ENCODE results near the gene LMAN1. TPM values are rescaled to one million over a fixed set of nuclear protein-coding genes. Genes with fewer than 3 reads are reported as not detected.

LMAN1 gene
- total and polyA plus RNA-seq, 2 of the 4 experiments (the other 2 are of a cell fraction): 83.1 to 213 TPM

DNA sequence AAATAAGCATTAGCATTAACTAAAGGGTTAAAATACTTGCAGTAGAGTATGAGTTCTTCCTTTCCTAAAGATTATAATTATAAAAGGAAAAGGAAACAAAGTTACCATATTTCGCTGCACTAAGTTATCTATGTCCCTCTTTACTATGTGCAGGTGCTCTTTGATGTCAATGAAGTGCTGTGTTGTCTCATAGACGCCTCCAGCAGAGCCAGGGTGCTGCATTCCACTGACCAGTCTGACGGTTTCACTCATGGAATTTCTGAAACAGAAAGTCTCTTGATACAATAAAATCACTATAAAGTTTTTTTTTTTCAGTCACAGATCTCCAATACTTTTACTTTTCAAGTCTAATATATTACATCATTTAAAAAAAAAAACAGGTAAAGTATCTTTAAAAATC is 26.1 kb downstream of the LMAN1 start:
- no peak overlapping the region for H2BK20ac ChIP-seq (ENCODE audit: low read depth, low read length)
- CTCF ChIA-PET: no interaction called here
- H3K27me3 ChIP-seq (ENCODE audit: control insufficient read depth, insufficient read depth, low read length): no peaks in the 10 kb centered on the region
- no peak overlapping the region for H3K14ac ChIP-seq (replicated peaks; ENCODE audit: low read depth, low read length)
- H3K36me3 ChIP-seq (ENCODE audit: control insufficient read depth, insufficient read depth, low read length): peaks cover 35% of the 10 kb centered on the region
- dilution Hi-C loops (cut with HindIII; ENCODE audit: low sequenced_read_pairs, unreplicated experiment) (no loop called here), in situ Hi-C loops (cut with MboI; ENCODE audit: low sequenced_read_pairs) (no loop called here), intact Hi-C loops (cut with micrococcal nuclease) (loop anchor here (2.0 kb wide), 1 partner anchor 16 kb away; no protein-coding TSS in a partner anchor)
- no peak overlapping the region for H4K91ac ChIP-seq (ENCODE audit: insufficient read depth, low read depth, low read length)
- no peak overlapping the region for H2AK9ac ChIP-seq (replicated peaks; ENCODE audit: low read depth, low read length, poor library complexity)
- no peaks in the 10 kb centered on the region for H3K4me1 ChIP-seq (ENCODE audit: control insufficient read depth, insufficient read depth, low read length)
- no peak for ATAC-seq (ENCODE audit: low read depth)
- no peak overlapping the region for H3K18ac ChIP-seq (ENCODE audit: low read depth, low read length)
- no peak for TF ChIP-seq RAD21 (IDR thresholded peaks at IDR 0.05; ENCODE audit: low read length)
- H4K8ac ChIP-seq (ENCODE audit: low read depth in 2 of 2, low read length in 2 of 2): no peak overlapping the region
- H2BK15ac ChIP-seq (ENCODE audit: low read depth, low read length): no peak overlapping the region
- H3K9me1 ChIP-seq (ENCODE audit: insufficient read depth, low read length): peaks cover 4% of the 10 kb centered on the region
- H4K5ac ChIP-seq (ENCODE audit: low read depth, low read length): no peak overlapping the region
- no peak overlapping the region for H2BK5ac ChIP-seq (ENCODE audit: low read depth, low read length, poor library complexity, severe bottlenecking)
- POLR2A ChIA-PET (ENCODE audit: unreplicated experiment): no interaction called here
- H4K20me1 ChIP-seq (ENCODE audit: insufficient read depth, low read length): peaks cover 6% of the 10 kb centered on the region; the same call in 1 of the 2 replicates
- H3K79me1 ChIP-seq (ENCODE audit: low read depth in 1 of 2, low read length in 2 of 2): peaks cover 14 to 25% of the 10 kb centered on the region in 2 experiments
- H2AFZ ChIP-seq (replicated peaks; ENCODE audit: low read length, poor library complexity): no peak overlapping the region
- no peak overlapping the region for H3K56ac ChIP-seq (ENCODE audit: extremely low read depth, insufficient read depth, low read length)
- H3K4ac ChIP-seq (ENCODE audit: low read depth, low read length): no peak overlapping the region
- H3K4me2 ChIP-seq (ENCODE audit: low read depth, low read length): no peak overlapping the region
- no peak overlapping the region for H3K9ac ChIP-seq (ENCODE audit: low read depth, low read length)
- no peaks in the 10 kb centered on the region for H3K9me3 ChIP-seq (ENCODE audit: control insufficient read depth, insufficient read depth, low read length)
- WGBS, 2 experiments (ENCODE audit: extremely low coverage in 2 of 2, insufficient read length in 1 of 2): no CpG with 5 or more reads among the region's 3 CpGs
- H2BK120ac ChIP-seq (ENCODE audit: low read depth, low read length): no peak overlapping the region
- no peak overlapping the region for H2AK5ac ChIP-seq (ENCODE audit: low read depth, low read length)
- H3K23ac ChIP-seq (ENCODE audit: low read depth, low read length): no peak overlapping the region
- H3K4me3 ChIP-seq (ENCODE audit: insufficient read depth, low read depth, low read length): no peak overlapping the region
- DNase-seq: no peak
- no peak overlapping the region for H3K27ac ChIP-seq (ENCODE audit: insufficient read depth, low read length)
- no TSS peak for BruUV-seq (replicated peaks)
